A673 (cell line): ENCODE results near the gene MAML1.

Source experiments
- CTCF ChIP-seq: fragments of 300-800, 200-600 bp; sonication (generic); conservative IDR thresholded peaks from 2 replicates; pipeline ENCODE4 v1.5.1; 2017; ENCODE audit warnings: low read depth, mild to moderate bottlenecking, antibody characterized with exemption, low read length, moderate library complexity, mixed read lengths
- EZH2 ChIP-seq: fragments of 200-600 bp; sonication (generic); IDR thresholded peaks from 2 replicates; pipeline ENCODE4 v1.6.1; 2017; ENCODE audit warnings: borderline replicate concordance, low read depth, mild to moderate bottlenecking, mixed read lengths, antibody characterized with exemption, low read length; ENCODE audit not compliant: poor library complexity, severe bottlenecking

- no peak for TF ChIP-seq CTCF
- no peak for TF ChIP-seq EZH2
Observed at GRCh38 chr5:179730356-179730755, 2.3 kb upstream of the MAML1 start.
